Chondrocyte (in vitro differentiated cells): ENCODE results near the gene FAM32A. TPM values are rescaled to one million over a fixed set of nuclear protein-coding genes. Genes with fewer than 3 reads are reported as not detected.

Source experiments
- DNase-seq: peaks from one replicate; pipeline ENCODE4 v3.0.0; 2021; ENCODE audit warnings: mixed read lengths, low spot score
- H3K27ac Mint-ChIP-seq: one replicate; pipeline ENCODE4 v1.8.0; 2021; ENCODE audit warnings: mild to moderate bottlenecking, moderate library complexity, mixed read lengths; ENCODE audit not compliant: unreplicated experiment
- H3K27me3 Mint-ChIP-seq: 2 replicates; pipeline ENCODE4 v1.8.0; 2021; ENCODE audit warnings: low read depth, mixed read lengths
- H3K36me3 Mint-ChIP-seq: 2 replicates; pipeline ENCODE4 v1.8.0; 2021; ENCODE audit warnings: low read depth, mixed read lengths
- H3K4me1 Mint-ChIP-seq: 2 replicates; pipeline ENCODE4 v1.8.0; 2021; ENCODE audit warnings: low read depth, mild to moderate bottlenecking, mixed read lengths
- H3K4me3 Mint-ChIP-seq: one replicate; pipeline ENCODE4 v1.8.0; 2021; ENCODE audit warnings: mild to moderate bottlenecking, moderate library complexity, mixed read lengths; ENCODE audit not compliant: unreplicated experiment
- H3K9me3 Mint-ChIP-seq: 2 replicates; pipeline ENCODE4 v1.8.0; 2021; ENCODE audit warnings: low read depth, mixed read lengths
- total RNA-seq: library from RNA; stranded (reverse); gene quantifications from 3 replicates; pipeline ENCODE4 v1.2.1, GENCODE V29; 2021
- TF ChIP-seq, protein P1 (sequence below): fragments of 200-600 bp; sonication (generic); IDR thresholded peaks from 2 replicates; pipeline ENCODE4 v1.5.0; 2021; ENCODE audit warnings: antibody characterized with exemption, mild to moderate bottlenecking, moderate library complexity

Gene FAM32A
- total RNA-seq, 1 donor from 2014 or later, result 64.9 TPM

DNA sequence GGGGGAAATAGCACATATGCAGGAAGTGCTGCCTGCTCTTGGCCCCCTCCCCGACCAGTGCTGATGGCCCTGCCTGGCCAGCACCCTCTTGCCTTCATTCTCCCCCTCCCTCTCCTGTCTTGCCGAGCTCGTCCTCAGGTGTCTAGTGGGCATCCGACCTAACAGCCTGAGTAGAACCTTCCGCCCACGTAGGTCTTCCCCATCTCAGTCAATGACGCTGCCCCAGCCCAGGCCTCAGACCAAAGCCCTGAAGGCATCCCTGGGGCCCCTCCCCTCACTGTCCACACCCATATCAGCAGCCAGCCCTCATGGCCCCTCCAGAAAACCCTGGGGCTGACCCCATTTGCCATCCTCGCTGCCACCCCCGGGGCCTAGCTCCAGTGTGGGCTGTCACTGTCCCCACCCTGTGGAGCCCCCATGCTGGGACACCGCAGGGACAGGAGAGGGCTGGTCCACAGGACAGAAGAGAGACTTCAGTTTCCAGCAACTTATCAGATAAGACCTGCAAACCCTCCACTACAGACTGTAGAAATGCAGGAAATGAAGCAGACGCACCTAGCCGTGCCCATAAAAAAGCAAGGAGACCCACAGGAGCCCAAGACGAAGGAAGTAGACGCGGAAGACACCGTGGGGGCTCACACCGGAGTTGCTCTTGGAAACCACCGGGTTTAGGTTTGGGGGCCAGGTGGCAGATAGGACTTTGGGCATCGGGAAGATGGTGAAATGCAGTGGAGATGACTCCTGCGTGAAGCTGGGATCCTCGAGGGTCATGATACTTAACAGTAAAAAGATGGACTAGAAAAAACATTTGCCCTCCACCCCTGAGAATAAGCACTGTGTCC, 50.8 kb downstream of the FAM32A start:
- no peaks in the 10 kb centered on the region for H3K27me3 Mint-ChIP-seq

More for the DNA sequence above, 50.8 kb downstream of the FAM32A start:
- Mint-ChIP-seq H3K9me3 (no peaks in the 10 kb centered on the region), H3K4me1 (no peaks in the 10 kb centered on the region), H3K27ac (no peak overlapping the region), H3K36me3 (peaks cover 37% of the 10 kb centered on the region), H3K4me3 (no peak overlapping the region)
- peak; percentile 71 for DNase-seq
- TF ChIP-seq, protein P1, sequence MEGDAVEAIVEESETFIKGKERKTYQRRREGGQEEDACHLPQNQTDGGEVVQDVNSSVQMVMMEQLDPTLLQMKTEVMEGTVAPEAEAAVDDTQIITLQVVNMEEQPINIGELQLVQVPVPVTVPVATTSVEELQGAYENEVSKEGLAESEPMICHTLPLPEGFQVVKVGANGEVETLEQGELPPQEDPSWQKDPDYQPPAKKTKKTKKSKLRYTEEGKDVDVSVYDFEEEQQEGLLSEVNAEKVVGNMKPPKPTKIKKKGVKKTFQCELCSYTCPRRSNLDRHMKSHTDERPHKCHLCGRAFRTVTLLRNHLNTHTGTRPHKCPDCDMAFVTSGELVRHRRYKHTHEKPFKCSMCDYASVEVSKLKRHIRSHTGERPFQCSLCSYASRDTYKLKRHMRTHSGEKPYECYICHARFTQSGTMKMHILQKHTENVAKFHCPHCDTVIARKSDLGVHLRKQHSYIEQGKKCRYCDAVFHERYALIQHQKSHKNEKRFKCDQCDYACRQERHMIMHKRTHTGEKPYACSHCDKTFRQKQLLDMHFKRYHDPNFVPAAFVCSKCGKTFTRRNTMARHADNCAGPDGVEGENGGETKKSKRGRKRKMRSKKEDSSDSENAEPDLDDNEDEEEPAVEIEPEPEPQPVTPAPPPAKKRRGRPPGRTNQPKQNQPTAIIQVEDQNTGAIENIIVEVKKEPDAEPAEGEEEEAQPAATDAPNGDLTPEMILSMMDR, result no peak

Other genes with a start within 250 kb of the FAM32A start
- gene OR10H4, start 236.4 kb upstream of the FAM32A start, total RNA-seq, result not detected in 3 replicates
- gene TPM4, start 108.9 kb upstream of the FAM32A start, total RNA-seq, result 774 to 1,188 TPM (median 1,175 TPM) in 3 replicates
- gene RAB8A, start 73.5 kb upstream of the FAM32A start, total RNA-seq, result 65.5 to 73.7 TPM (median 69.9 TPM) in 3 replicates
- not detected in 3 replicates for gene HSH2D, start 41.7 kb upstream of the FAM32A start, total RNA-seq
- not detected in 3 replicates for gene CIB3, start 11.9 kb upstream of the FAM32A start, total RNA-seq
- gene AP1M1, start 12.5 kb downstream of the FAM32A start, total RNA-seq, result 78.3 to 91.2 TPM (median 81.8 TPM) in 3 replicates
- gene KLF2, start 139.4 kb downstream of the FAM32A start, total RNA-seq, result 44.7 to 50.9 TPM (median 49.4 TPM) in 3 replicates